CD4-positive, CD25-positive, alpha-beta regulatory T cell (primary cell): ENCODE results near the gene CHD2. TPM values are rescaled to one million over a fixed set of nuclear protein-coding genes. Genes with fewer than 3 reads are reported as not detected.
A peak's percentile ranks its signal among the peaks of the same experiment; 100 is the strongest.

ENCODE experiments used
- ATAC-seq, 2 donors: fragments of 150-1000 bp; cut with Tn5 transposase; one replicate each; pipeline ENCODE4 v1.10.0; 2021; ENCODE audit warnings: low read depth in 2 of 2, moderate number of reproducible peaks in 2 of 2, moderate library complexity in 1 of 2
- DNase-seq, 3 donors: peaks; one replicate each; pipeline versions ENCODE4 v3.0.0 to v3.0.0-alpha.2; 2012 to 2022; ENCODE audit warnings: mixed read lengths in 1 of 3
- H3K27ac ChIP-seq: one replicate; pipeline ENCODE4 v1.7.0; 2013; ENCODE audit warnings: mild to moderate bottlenecking, low read length; ENCODE audit not compliant: insufficient read depth, poor library complexity, severe bottlenecking
- H3K27me3 ChIP-seq: one replicate; pipeline ENCODE4 v1.7.0; 2013; ENCODE audit warnings: low read length; ENCODE audit not compliant: control insufficient read depth, insufficient read depth
- H3K36me3 ChIP-seq: one replicate; pipeline ENCODE4 v1.7.0; 2013; ENCODE audit warnings: mild to moderate bottlenecking, low read length, moderate library complexity; ENCODE audit not compliant: control insufficient read depth, insufficient read depth
- H3K4me1 ChIP-seq: 2 replicates; pipeline ENCODE4 v1.7.0; 2013; ENCODE audit warnings: mild to moderate bottlenecking, low read length; ENCODE audit not compliant: insufficient read depth, control insufficient read depth, poor library complexity, severe bottlenecking
- H3K4me3 ChIP-seq: one replicate; pipeline ENCODE4 v1.7.0; 2013; ENCODE audit warnings: low read depth, mild to moderate bottlenecking, low read length, moderate library complexity
- H3K9me3 ChIP-seq, 2 experiments: 1 replicate in 1 of 2; 2 replicates in 1 of 2; pipeline ENCODE4 v1.7.0; 2013; ENCODE audit warnings: low read length in 2 of 2, mild to moderate bottlenecking in 1 of 2, moderate library complexity in 1 of 2; ENCODE audit not compliant: control insufficient read depth in 2 of 2
- H3K27ac Mint-ChIP-seq, 3 donors: one replicate each; pipeline ENCODE4 v1.8.0; 2020 to 2022; ENCODE audit warnings: mild to moderate bottlenecking in 3 of 3, mixed read lengths in 3 of 3, moderate library complexity in 2 of 3
- H3K27me3 Mint-ChIP-seq: one replicate; pipeline ENCODE4 v1.8.0; 2022; ENCODE audit warnings: mild to moderate bottlenecking, mixed read lengths
- H3K36me3 Mint-ChIP-seq: one replicate; pipeline ENCODE4 v1.8.0; 2020; ENCODE audit warnings: mixed read lengths
- H3K4me1 Mint-ChIP-seq, 4 donors: one replicate each; pipeline ENCODE4 v1.8.0; 2020 to 2022; ENCODE audit warnings: mixed read lengths in 4 of 4, mild to moderate bottlenecking in 1 of 4
- H3K4me3 Mint-ChIP-seq, 4 donors: one replicate each; pipeline ENCODE4 v1.8.0; 2020 to 2022; ENCODE audit warnings: mild to moderate bottlenecking in 4 of 4, mixed read lengths in 4 of 4, moderate library complexity in 3 of 4
- H3K9me3 Mint-ChIP-seq, 7 donors: one replicate each; pipeline ENCODE4 v1.8.0; 2020 to 2022; ENCODE audit warnings: mixed read lengths in 7 of 7, mild to moderate bottlenecking in 3 of 7, moderate library complexity in 2 of 7
- polyA plus RNA-seq, 4 donors: library from polyadenylated mRNA; unstranded; fragments of 300-500 nt; fragmentation: Illumina TruSeq; gene quantifications; one replicate each; pipeline ENCODE4 v1.2.3, GENCODE V29; 2021
- total RNA-seq: library from RNA; stranded (reverse); gene quantifications from one replicate; pipeline ENCODE4 v1.2.3, GENCODE V29; 2022

The CHD2 gene
- total and polyA plus RNA-seq, 5 donors from 2014 or later = 44.3 to 579 (median 49.5) TPM

GRCh38 chr15:92936693-92937092, 36.6 kb downstream of the CHD2 start:
- Mint-ChIP-seq H3K27ac (peak overlapping the region in 1 of 3 donors; percentile 87), H3K27me3 (no peaks in the 10 kb centered on the region), H3K36me3 (peaks cover 52% of the 10 kb centered on the region), H3K4me1 (peaks cover 40 to 55% (median 44%) of the 10 kb centered on the region in 4 donors), H3K9me3 (no peaks in the 10 kb centered on the region), H3K4me3 (no peak overlapping the region)
- peaks cover 91% of the 10 kb centered on the region for H3K36me3 ChIP-seq
- H3K27ac ChIP-seq = no peak overlapping the region
- peaks cover 14% of the 10 kb centered on the region for H3K4me1 ChIP-seq
- DNase-seq = peak in 1 of 3 donors; percentile 54
- H3K27me3 ChIP-seq = no peaks in the 10 kb centered on the region
- H3K4me3 ChIP-seq = no peak overlapping the region
- no peak for ATAC-seq
- H3K9me3 ChIP-seq = no peaks in the 10 kb centered on the region

GRCh38 chr15:92937901-92938300, 37.8 kb downstream of the CHD2 start:
- H3K27me3 Mint-ChIP-seq = no peaks in the 10 kb centered on the region
- no peaks in the 10 kb centered on the region for H3K9me3 Mint-ChIP-seq
- H3K4me1 ChIP-seq = peaks cover 14% of the 10 kb centered on the region
- H3K27ac ChIP-seq = peak overlapping the region; percentile 7
- H3K4me1 Mint-ChIP-seq = peaks cover 43 to 56% (median 48%) of the 10 kb centered on the region in 4 donors
- H3K27me3 ChIP-seq = no peaks in the 10 kb centered on the region
- peaks cover 64% of the 10 kb centered on the region for H3K36me3 Mint-ChIP-seq
- DNase-seq (no peak), ATAC-seq (no peak)
- no peak overlapping the region for H3K4me3 ChIP-seq
- H3K9me3 ChIP-seq = no peaks in the 10 kb centered on the region
- H3K4me3 Mint-ChIP-seq = no peak overlapping the region
- peak overlapping the region; percentile 56 to 72 (median 70) for H3K27ac Mint-ChIP-seq
- H3K36me3 ChIP-seq = peaks cover 93% of the 10 kb centered on the region

- ATAC-seq = no peak
These were observed 38.3 kb downstream of the CHD2 start for GRCh38 chr15:92938387-92938786.

GRCh38 chr15:92941668-92942067, 41.5 kb downstream of the CHD2 start:
- Mint-ChIP-seq H3K27me3 (no peaks in the 10 kb centered on the region), H3K36me3 (peaks cover 66% of the 10 kb centered on the region), H3K4me1 (peaks cover 24 to 37% (median 28%) of the 10 kb centered on the region in 4 donors), H3K27ac (peak overlapping the region in 2 of 3 donors; percentile 52 to 81), H3K4me3 (no peak overlapping the region), H3K9me3 (peaks cover 0 to 6% (median 2%) of the 10 kb centered on the region in 7 donors)
- no peak for ATAC-seq
- Histone ChIP-seq H3K4me3 (no peak overlapping the region), H3K9me3 (peaks cover 1 to 3% of the 10 kb centered on the region in 2 experiments), H3K27me3 (no peaks in the 10 kb centered on the region), H3K27ac (no peak overlapping the region), H3K4me1 (peaks cover 7% of the 10 kb centered on the region), H3K36me3 (peaks cover 97% of the 10 kb centered on the region)
- DNase-seq = no peak

More at GRCh38 chr15:92938387-92938786, 38.3 kb downstream of the CHD2 start:
- DNase-seq = no peak
- peaks cover 64% of the 10 kb centered on the region for H3K36me3 Mint-ChIP-seq
- Histone ChIP-seq H3K36me3 (peaks cover 93% of the 10 kb centered on the region), H3K27ac (peak overlapping the region; percentile 7), H3K4me3 (no peak overlapping the region), H3K4me1 (peaks cover 14% of the 10 kb centered on the region), H3K9me3 (no peaks in the 10 kb centered on the region), H3K27me3 (no peaks in the 10 kb centered on the region)
- H3K9me3 Mint-ChIP-seq = no peaks in the 10 kb centered on the region
- H3K4me1 Mint-ChIP-seq = peaks cover 41 to 54% (median 46%) of the 10 kb centered on the region in 4 donors
- no peaks in the 10 kb centered on the region for H3K27me3 Mint-ChIP-seq
- no peak overlapping the region for H3K27ac Mint-ChIP-seq
- H3K4me3 Mint-ChIP-seq = no peak overlapping the region

- Histone ChIP-seq H3K27ac (no peak overlapping the region), H3K4me1 (no peaks in the 10 kb centered on the region), H3K27me3 (no peaks in the 10 kb centered on the region), H3K4me3 (no peak overlapping the region), H3K36me3 (peaks cover 97% of the 10 kb centered on the region), H3K9me3 (peaks cover 11% of the 10 kb centered on the region in 2 experiments)
- Mint-ChIP-seq H3K9me3 (peaks cover 0 to 13% (median 9%) of the 10 kb centered on the region in 7 donors), H3K27ac (peak overlapping the region in 2 of 3 donors; percentile 15 to 79), H3K4me3 (no peak overlapping the region), H3K27me3 (no peaks in the 10 kb centered on the region), H3K36me3 (peaks cover 71% of the 10 kb centered on the region), H3K4me1 (peaks cover 16 to 26% (median 23%) of the 10 kb centered on the region in 4 donors)
- no peak for DNase-seq
- ATAC-seq = no peak
These were observed 42.6 kb downstream of the CHD2 start for GRCh38 chr15:92942706-92943105.

GRCh38 chr15:92943581-92943980, 43.5 kb downstream of the CHD2 start:
- DNase-seq (no peak), ATAC-seq (no peak)
- Histone ChIP-seq H3K36me3 (peaks cover 97% of the 10 kb centered on the region), H3K27me3 (no peaks in the 10 kb centered on the region), H3K27ac (no peak overlapping the region), H3K4me3 (no peak overlapping the region), H3K4me1 (no peaks in the 10 kb centered on the region), H3K9me3 (peaks cover 17 to 20% of the 10 kb centered on the region in 2 experiments)
- H3K27me3 Mint-ChIP-seq = no peaks in the 10 kb centered on the region
- H3K4me3 Mint-ChIP-seq = no peak overlapping the region
- H3K27ac Mint-ChIP-seq = peak overlapping the region in 1 of 3 donors; percentile 65
- H3K9me3 Mint-ChIP-seq = peaks cover 0 to 19% (median 16%) of the 10 kb centered on the region in 7 donors
- peaks cover 73% of the 10 kb centered on the region for H3K36me3 Mint-ChIP-seq
- peaks cover 11 to 25% (median 21%) of the 10 kb centered on the region in 4 donors for H3K4me1 Mint-ChIP-seq

- no peak overlapping the region for H3K27ac ChIP-seq
- H3K4me1 Mint-ChIP-seq = peaks cover 5 to 25% (median 13%) of the 10 kb centered on the region in 4 donors
- ATAC-seq = no peak
These were observed 44.9 kb downstream of the CHD2 start for GRCh38 chr15:92944946-92945521.

More at GRCh38 chr15:92944946-92945521, 44.9 kb downstream of the CHD2 start:
- Histone ChIP-seq H3K4me3 (no peak overlapping the region), H3K36me3 (peaks cover 97% of the 10 kb centered on the region), H3K4me1 (no peaks in the 10 kb centered on the region), H3K27me3 (no peaks in the 10 kb centered on the region), H3K9me3 (peaks cover 32 to 35% of the 10 kb centered on the region in 2 experiments)
- H3K9me3 Mint-ChIP-seq = peaks cover 0 to 32% (median 20%) of the 10 kb centered on the region in 7 donors
- no peaks in the 10 kb centered on the region for H3K27me3 Mint-ChIP-seq
- H3K27ac Mint-ChIP-seq = peak overlapping the region in 2 of 3 donors; percentile 12 to 83
- peaks cover 77% of the 10 kb centered on the region for H3K36me3 Mint-ChIP-seq
- DNase-seq = no peak
- H3K4me3 Mint-ChIP-seq = peak overlapping the region in 1 of 4 donors; percentile 58
